ENCODE results near the gene KCNK6.

KCNK6 gene

DNA sequence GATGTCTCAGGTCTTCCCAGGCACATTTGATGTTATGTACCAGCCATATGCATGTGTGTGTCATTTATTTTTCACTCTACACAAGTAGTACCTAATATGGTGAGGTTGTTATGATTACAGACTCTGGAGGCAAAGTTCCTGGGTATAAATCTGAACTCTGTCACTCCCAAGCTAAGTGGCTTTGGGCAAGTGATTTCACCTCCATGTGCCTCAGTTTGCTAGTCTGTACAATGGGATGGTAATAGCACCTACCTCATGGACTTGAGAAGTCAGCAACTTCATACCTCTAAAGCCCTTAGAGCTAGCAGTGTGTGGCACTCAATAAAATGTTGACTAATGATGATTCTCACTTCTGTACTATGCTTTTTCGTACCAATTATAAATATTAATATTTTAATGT lies 12.1 kb downstream of the KCNK6 start:
- Histone ChIP-seq H3K9ac (ENCODE audit: low read depth, low read length, poor library complexity, severe bottlenecking) (no peak overlapping the region), H3K27me3 (ENCODE audit: insufficient read depth, low read length, poor library complexity, severe bottlenecking) (no peaks in the 10 kb centered on the region)

DNA sequence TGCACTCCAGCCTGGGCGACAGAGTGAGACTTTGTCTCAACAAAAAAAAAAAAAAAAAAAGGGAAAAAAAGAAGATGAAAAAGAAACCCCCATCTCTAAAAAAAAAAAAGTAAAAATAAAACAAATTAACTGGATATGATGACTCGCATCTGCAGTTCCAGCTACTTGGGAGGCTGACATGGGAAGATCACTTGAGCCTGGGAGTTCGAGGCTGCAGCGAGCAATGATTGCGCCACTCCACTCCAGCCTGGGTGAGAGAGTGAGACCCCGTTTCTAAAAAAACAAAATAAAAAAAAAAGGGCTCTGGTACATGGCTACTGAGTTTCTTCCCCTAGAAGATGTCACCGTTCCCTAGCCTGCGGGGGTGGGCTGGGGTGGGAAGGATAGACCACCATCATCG lies 13.6 kb downstream of the KCNK6 start:
- no peak for TF ChIP-seq EZH2phosphoT487 (IDR thresholded peaks at IDR 0.05; ENCODE audit: borderline replicate concordance)
- TF ChIP-seq, protein P1, sequence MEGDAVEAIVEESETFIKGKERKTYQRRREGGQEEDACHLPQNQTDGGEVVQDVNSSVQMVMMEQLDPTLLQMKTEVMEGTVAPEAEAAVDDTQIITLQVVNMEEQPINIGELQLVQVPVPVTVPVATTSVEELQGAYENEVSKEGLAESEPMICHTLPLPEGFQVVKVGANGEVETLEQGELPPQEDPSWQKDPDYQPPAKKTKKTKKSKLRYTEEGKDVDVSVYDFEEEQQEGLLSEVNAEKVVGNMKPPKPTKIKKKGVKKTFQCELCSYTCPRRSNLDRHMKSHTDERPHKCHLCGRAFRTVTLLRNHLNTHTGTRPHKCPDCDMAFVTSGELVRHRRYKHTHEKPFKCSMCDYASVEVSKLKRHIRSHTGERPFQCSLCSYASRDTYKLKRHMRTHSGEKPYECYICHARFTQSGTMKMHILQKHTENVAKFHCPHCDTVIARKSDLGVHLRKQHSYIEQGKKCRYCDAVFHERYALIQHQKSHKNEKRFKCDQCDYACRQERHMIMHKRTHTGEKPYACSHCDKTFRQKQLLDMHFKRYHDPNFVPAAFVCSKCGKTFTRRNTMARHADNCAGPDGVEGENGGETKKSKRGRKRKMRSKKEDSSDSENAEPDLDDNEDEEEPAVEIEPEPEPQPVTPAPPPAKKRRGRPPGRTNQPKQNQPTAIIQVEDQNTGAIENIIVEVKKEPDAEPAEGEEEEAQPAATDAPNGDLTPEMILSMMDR (conservative IDR thresholded peaks at IDR 0.05; ENCODE audit: low read length) = no peak
- H3K9me2 ChIP-seq (replicated peaks; ENCODE audit: low read depth, low read length) = no peaks in the 10 kb centered on the region

More for the DNA sequence above, 12.1 kb downstream of the KCNK6 start:
- Histone ChIP-seq H3K4me2 (ENCODE audit: low read depth, low read length, poor library complexity, severe bottlenecking) (no peak overlapping the region), H3K36me3 (ENCODE audit: insufficient read depth, low read length) (peaks cover 11% of the 10 kb centered on the region; the same call in 1 of the 2 replicates), H3K4me1 (ENCODE audit: insufficient read depth, low read length, poor library complexity, severe bottlenecking) (no peaks in the 10 kb centered on the region), H3K4me3 (ENCODE audit: low read length, poor library complexity, severe bottlenecking) (no peak overlapping the region), H2AFZ (ENCODE audit: low read length) (no peak overlapping the region), H3K79me2 (ENCODE audit: insufficient read depth, low read length) (no peaks in the 10 kb centered on the region), H3K9me3 (ENCODE audit: insufficient read depth, low read depth, low read length) (no peaks in the 10 kb centered on the region), H4K20me1 (ENCODE audit: insufficient read depth, low read length, poor library complexity, severe bottlenecking) (no peaks in the 10 kb centered on the region), H3K9me2 (replicated peaks; ENCODE audit: low read depth, low read length) (no peaks in the 10 kb centered on the region), H3F3A (ENCODE audit: low read depth) (no peaks in the 10 kb centered on the region)
- TF ChIP-seq, protein P1 (conservative IDR thresholded peaks at IDR 0.05; ENCODE audit: low read length) = no peak
- no peak for TF ChIP-seq EZH2phosphoT487 (IDR thresholded peaks at IDR 0.05; ENCODE audit: borderline replicate concordance)

DNA sequence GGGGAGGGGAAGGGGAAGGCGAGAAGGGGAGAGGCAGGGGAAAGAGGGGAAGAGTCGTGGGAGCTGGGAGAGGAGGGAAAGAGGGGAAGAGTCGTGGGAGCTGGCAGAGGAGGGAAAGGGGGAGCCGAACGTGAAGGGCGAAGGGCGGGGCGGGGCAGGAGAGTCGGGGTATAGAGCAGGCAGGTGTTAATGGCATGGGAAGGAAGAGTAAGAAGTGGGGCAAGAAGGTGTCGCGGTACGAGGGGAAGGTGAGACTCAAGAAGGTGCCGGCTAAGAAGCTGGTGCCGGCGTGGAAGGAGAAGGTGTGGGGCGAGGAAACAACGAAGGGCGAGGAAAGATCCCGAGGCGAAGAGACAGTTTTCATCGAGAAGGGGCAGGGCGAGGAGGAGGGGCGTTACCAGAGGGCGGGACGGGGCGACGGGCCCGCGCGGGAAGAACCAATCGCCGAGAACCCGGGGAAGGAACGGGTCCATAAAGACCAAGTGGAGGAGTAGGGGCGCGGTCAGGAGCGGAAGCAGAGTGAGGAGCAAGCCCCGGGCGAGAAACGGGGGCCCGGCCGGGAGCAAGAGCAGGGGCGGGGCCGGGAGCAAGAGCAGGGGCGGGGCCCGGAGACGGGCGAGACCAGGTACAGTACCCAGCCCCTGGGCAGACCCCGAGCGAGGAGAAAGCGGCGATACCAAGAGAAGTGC lies 16.4 kb downstream of the KCNK6 start:
- Histone ChIP-seq H3F3A (ENCODE audit: low read depth) (no peaks in the 10 kb centered on the region), H3K36me3 (ENCODE audit: insufficient read depth, low read length) (no peaks in the 10 kb centered on the region), H2AFZ (ENCODE audit: low read length) (peak overlapping the region; percentile 84), H3K27me3 (ENCODE audit: insufficient read depth, low read length, poor library complexity, severe bottlenecking) (no peaks in the 10 kb centered on the region), H3K79me2 (ENCODE audit: insufficient read depth, low read length) (no peaks in the 10 kb centered on the region), H3K4me1 (ENCODE audit: insufficient read depth, low read length, poor library complexity, severe bottlenecking) (peaks cover 5% of the 10 kb centered on the region), H3K9me2 (replicated peaks; ENCODE audit: low read depth, low read length) (no peaks in the 10 kb centered on the region), H3K4me2 (ENCODE audit: low read depth, low read length, poor library complexity, severe bottlenecking) (peak overlapping the region; percentile 85), H3K9me3 (ENCODE audit: insufficient read depth, low read depth, low read length) (no peaks in the 10 kb centered on the region), H4K20me1 (ENCODE audit: insufficient read depth, low read length, poor library complexity, severe bottlenecking) (no peaks in the 10 kb centered on the region), H3K9ac (ENCODE audit: low read depth, low read length, poor library complexity, severe bottlenecking) (peak overlapping the region; percentile 77), H3K4me3 (ENCODE audit: low read length, poor library complexity, severe bottlenecking) (peak overlapping the region; percentile 83)
- no peak for TF ChIP-seq EZH2phosphoT487 (IDR thresholded peaks at IDR 0.05; ENCODE audit: borderline replicate concordance)
- TF ChIP-seq, protein P1 (conservative IDR thresholded peaks at IDR 0.05; ENCODE audit: low read length) = no peak

More for the DNA sequence above, 13.6 kb downstream of the KCNK6 start:
- Histone ChIP-seq H2AFZ (ENCODE audit: low read length) (no peak overlapping the region), H4K20me1 (ENCODE audit: insufficient read depth, low read length, poor library complexity, severe bottlenecking) (no peaks in the 10 kb centered on the region), H3F3A (ENCODE audit: low read depth) (no peaks in the 10 kb centered on the region), H3K27me3 (ENCODE audit: insufficient read depth, low read length, poor library complexity, severe bottlenecking) (no peaks in the 10 kb centered on the region), H3K4me1 (ENCODE audit: insufficient read depth, low read length, poor library complexity, severe bottlenecking) (peaks cover 5% of the 10 kb centered on the region), H3K9me3 (ENCODE audit: insufficient read depth, low read depth, low read length) (no peaks in the 10 kb centered on the region), H3K4me3 (ENCODE audit: low read length, poor library complexity, severe bottlenecking) (no peak overlapping the region), H3K36me3 (ENCODE audit: insufficient read depth, low read length) (no peaks in the 10 kb centered on the region), H3K4me2 (ENCODE audit: low read depth, low read length, poor library complexity, severe bottlenecking) (no peak overlapping the region), H3K9ac (ENCODE audit: low read depth, low read length, poor library complexity, severe bottlenecking) (no peak overlapping the region), H3K79me2 (ENCODE audit: insufficient read depth, low read length) (no peaks in the 10 kb centered on the region)
